Thoracic aorta (tissue), 2 donors: ENCODE results near the gene SNX20. TPM values are rescaled to one million over a fixed set of nuclear protein-coding genes. Genes with fewer than 3 reads are reported as not detected.

Experiments
- ATAC-seq: fragments of 150-250 bp; one replicate; pipeline ENCODE4 v1.8.0; 2017; ENCODE audit warnings: low read depth; ENCODE audit not compliant: insufficient number of reproducible peaks, low FRiP score
- DNase-seq: peaks from one replicate; pipeline ENCODE4 v3.0.0-alpha.2; 2020; ENCODE audit warnings: low spot score
- H3K27ac ChIP-seq, 2 donors: fragments of 200-600 bp; sonication (generic); 1 replicate in 1 of 2; 2 replicates in 1 of 2; pipeline ENCODE4 v1.5.1; 2016; ENCODE audit warnings: mild to moderate bottlenecking in 2 of 2, moderate library complexity in 2 of 2
- H3K27me3 ChIP-seq: fragments of 200-600 bp; sonication (generic); replicated peaks from 2 replicates; pipeline ENCODE4 v1.6.0; 2016; ENCODE audit warnings: mild to moderate bottlenecking; ENCODE audit not compliant: insufficient read depth
- H3K36me3 ChIP-seq: fragments of 200-600 bp; sonication (generic); one replicate; pipeline ENCODE4 v1.5.1; 2016
- H3K4me1 ChIP-seq, 2 donors: fragments of 200-600 bp; sonication (generic); 1 replicate in 1 of 2; 2 replicates in 1 of 2; pipeline versions ENCODE4 v1.5.1 to v1.6.0; 2016; ENCODE audit warnings: low read depth in 2 of 2, mild to moderate bottlenecking in 1 of 2; ENCODE audit not compliant: control insufficient read depth in 1 of 2
- H3K4me3 ChIP-seq: fragments of 200-600 bp; sonication (generic); 2 replicates; pipeline ENCODE4 v1.5.1; 2016; ENCODE audit warnings: mild to moderate bottlenecking
- H3K9me3 ChIP-seq: fragments of 200-600 bp; sonication (generic); 2 replicates; pipeline ENCODE4 v1.5.1; 2016
- CTCF ChIP-seq: fragments of 200-600 bp; sonication (generic); IDR thresholded peaks from one replicate; pipeline ENCODE4 v1.5.1; 2019; ENCODE audit warnings: antibody characterized with exemption
- total RNA-seq, 2 donors: library from RNA; depleted of rRNA; stranded (reverse); fragments of >200 nt; gene quantifications; one replicate each; pipeline versions ENCODE4 v1.1.0 to v1.2.3, GENCODE V29; 2016

The SNX20 gene
- total RNA-seq, 2 donors from 2014 or later = 3.3 to 4.6 TPM

DNA sequence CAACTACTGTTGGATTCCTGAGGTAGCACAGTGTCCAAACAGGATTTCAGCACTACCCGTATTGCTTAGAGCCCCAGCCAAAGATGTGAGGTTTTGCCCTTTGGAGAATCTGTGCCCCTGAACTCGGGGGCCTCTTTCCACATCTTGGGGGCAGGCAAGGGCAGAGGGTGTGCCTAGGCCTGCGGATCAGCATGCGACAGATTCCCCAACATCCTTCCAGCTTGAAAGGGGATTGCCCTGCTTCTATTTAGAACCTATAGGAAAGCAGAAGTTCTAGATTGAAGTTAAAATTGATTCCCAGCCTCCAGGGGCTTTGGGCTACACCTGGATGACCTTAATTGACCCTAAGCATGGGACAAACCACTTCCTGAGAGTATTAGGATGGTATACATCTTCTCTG lies 31.8 kb upstream of the SNX20 start:
- no peak for DNase-seq
- Histone ChIP-seq H3K36me3 (no peaks in the 10 kb centered on the region), H3K27me3 (no peaks in the 10 kb centered on the region), H3K4me1 (peaks cover 6 to 13% of the 10 kb centered on the region in 2 donors), H3K9me3 (no peaks in the 10 kb centered on the region), H3K27ac (no peak overlapping the region), H3K4me3 (no peak overlapping the region)
- no peak for TF ChIP-seq CTCF
- no peak for ATAC-seq

DNA sequence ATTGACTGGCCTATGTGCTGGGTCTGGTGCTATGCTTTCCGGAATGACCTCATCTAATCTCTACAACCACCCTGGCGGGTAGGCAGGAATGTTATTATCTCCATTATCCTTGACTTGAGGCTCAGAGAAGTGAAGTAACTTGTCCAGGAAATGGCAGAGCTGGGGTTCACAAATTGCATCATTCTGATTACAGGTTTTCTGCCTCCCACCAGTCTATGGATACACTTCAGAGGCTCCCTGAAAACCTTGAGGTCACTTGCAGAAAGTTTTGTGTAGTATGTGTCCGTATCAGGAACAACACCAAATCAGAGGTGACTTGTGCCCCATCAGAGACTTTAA lies 31.4 kb upstream of the SNX20 start:
- H3K9me3 ChIP-seq = no peaks in the 10 kb centered on the region
- DNase-seq = no peak
- H3K36me3 ChIP-seq = no peaks in the 10 kb centered on the region
- no peak overlapping the region for H3K27ac ChIP-seq
- no peak overlapping the region for H3K4me3 ChIP-seq
- H3K27me3 ChIP-seq = no peaks in the 10 kb centered on the region
- TF ChIP-seq CTCF = no peak
- peaks cover 6 to 13% of the 10 kb centered on the region in 2 donors for H3K4me1 ChIP-seq
- ATAC-seq = no peak

DNA sequence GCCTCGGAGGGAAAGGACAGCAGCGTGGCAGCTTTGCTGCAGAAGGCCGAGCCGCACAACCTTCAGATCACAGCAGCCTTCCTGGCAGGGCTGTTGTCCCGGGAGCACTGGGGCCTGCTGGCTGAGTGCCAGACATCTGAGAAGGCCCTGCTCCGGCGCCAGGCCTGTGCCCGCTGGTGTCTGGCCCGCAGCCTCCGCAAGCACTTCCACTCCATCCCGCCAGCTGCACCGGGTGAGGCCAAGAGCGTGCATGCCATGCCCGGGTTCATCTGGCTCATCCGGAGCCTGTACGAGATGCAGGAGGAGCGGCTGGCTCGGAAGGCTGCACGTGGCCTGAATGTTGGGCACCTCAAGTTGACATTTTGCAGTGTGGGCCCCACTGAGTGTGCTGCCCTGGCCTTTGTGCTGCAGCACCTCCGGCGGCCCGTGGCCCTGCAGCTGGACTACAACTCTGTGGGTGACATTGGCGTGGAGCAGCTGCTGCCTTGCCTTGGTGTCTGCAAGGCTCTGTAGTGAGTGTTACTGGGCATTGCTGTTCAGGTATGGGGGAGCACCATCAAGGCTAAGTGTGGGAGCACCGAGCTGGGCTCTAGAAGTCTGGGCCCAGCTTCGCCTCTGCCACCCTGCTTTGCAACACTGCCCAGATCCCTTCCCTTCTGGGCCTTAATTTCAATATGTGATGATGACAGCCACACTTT lies 30.9 kb upstream of the SNX20 start:
- peaks cover 6 to 13% of the 10 kb centered on the region in 2 donors for H3K4me1 ChIP-seq
- H3K4me3 ChIP-seq = peak overlapping the region; percentile 23
- no peaks in the 10 kb centered on the region for H3K27me3 ChIP-seq
- no peak for ATAC-seq
- TF ChIP-seq CTCF = no peak
- H3K27ac ChIP-seq = no peak overlapping the region
- no peaks in the 10 kb centered on the region for H3K9me3 ChIP-seq
- H3K36me3 ChIP-seq = no peaks in the 10 kb centered on the region
- no peak for DNase-seq

DNA sequence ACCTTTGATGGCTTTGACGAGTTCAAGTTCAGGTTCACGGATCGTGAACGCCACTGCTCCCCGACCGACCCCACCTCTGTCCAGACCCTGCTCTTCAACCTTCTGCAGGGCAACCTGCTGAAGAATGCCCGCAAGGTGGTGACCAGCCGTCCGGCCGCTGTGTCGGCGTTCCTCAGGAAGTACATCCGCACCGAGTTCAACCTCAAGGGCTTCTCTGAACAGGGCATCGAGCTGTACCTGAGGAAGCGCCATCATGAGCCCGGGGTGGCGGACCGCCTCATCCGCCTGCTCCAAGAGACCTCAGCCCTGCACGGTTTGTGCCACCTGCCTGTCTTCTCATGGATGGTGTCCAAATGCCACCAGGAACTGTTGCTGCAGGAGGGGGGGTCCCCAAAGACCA lies 29.9 kb upstream of the SNX20 start:
- no peak overlapping the region for H3K27ac ChIP-seq
- TF ChIP-seq CTCF = no peak
- H3K4me3 ChIP-seq = no peak overlapping the region
- DNase-seq = no peak
- H3K9me3 ChIP-seq = no peaks in the 10 kb centered on the region
- H3K4me1 ChIP-seq = peaks cover 6 to 13% of the 10 kb centered on the region in 2 donors
- ATAC-seq = no peak
- H3K27me3 ChIP-seq = no peaks in the 10 kb centered on the region
- no peaks in the 10 kb centered on the region for H3K36me3 ChIP-seq

DNA sequence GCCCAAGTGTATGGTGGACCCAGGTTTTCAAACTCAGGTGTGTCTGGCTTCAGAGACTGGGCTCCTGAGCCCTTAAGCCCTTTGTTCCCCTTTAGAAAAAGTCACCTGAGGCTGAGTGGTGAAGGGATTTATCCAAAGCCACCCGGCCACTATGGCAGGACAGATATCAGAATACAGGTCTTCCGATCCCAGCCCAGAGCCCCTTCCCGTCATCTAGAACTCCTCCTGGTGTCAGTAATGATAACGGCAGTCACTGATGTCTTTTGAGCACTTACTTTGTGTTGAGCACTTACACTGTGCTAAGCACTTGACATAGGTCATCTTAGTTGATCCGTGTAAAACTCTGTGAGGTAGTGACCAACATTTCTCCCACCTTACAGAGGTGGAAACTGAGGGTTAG lies 28.9 kb upstream of the SNX20 start:
- TF ChIP-seq CTCF = no peak
- no peak for ATAC-seq
- Histone ChIP-seq H3K27ac (no peak overlapping the region), H3K4me3 (no peak overlapping the region), H3K4me1 (peaks cover 6 to 13% of the 10 kb centered on the region in 2 donors), H3K36me3 (no peaks in the 10 kb centered on the region), H3K27me3 (no peaks in the 10 kb centered on the region), H3K9me3 (no peaks in the 10 kb centered on the region)
- DNase-seq = no peak
